ENCODE measurements around the gene NOL4L.
A peak's percentile ranks its signal among the peaks of the same experiment; 100 is the strongest.
"Not testable (repeated sequence)": the region's sequence is repeated elsewhere in the genome, so short reads cannot be mapped to it uniquely, and the experiment has no call there.

Gene NOL4L

DNA sequence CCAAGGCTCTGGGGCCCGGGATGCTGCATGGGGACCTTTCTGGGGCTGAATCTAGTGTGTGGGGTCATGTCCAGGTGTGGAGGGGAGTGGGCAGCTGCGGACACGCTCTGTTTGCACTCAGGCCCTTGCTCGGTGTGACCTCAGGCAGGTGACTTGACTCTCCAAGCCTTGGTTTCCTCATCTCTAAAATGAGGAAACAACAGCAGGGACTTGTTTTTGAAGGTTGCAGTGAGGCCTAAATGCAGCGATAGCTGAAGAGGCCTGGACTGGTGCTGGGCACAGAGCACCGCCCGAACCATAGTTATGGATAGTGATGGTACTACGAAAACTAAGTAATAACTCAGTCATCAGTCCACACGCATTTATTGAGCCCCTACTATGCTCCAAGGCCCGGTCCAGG lies 91.8 kb downstream of the NOL4L start:
- H3K9me3 ChIP-seq (ENCODE audit: insufficient read depth, low read depth, low read length) = no peaks in the 10 kb centered on the region
- peaks cover 13% of the 10 kb centered on the region for H3K4me1 ChIP-seq (ENCODE audit: insufficient read depth, low read length)
- 96% methylated on average over 10 of the region's 10 CpGs for WGBS
- H3K4me3 ChIP-seq (ENCODE audit: low read length) = no peak overlapping the region
- no peaks in the 10 kb centered on the region for H3K27me3 ChIP-seq (ENCODE audit: insufficient read depth, low read length)
- H3K27ac ChIP-seq (ENCODE audit: low read depth, low read length) = no peak overlapping the region
- H3K36me3 ChIP-seq (ENCODE audit: insufficient read depth, low read length) = no peaks in the 10 kb centered on the region
- no peak overlapping the region for H3K9ac ChIP-seq (ENCODE audit: low read depth, low read length)

DNA sequence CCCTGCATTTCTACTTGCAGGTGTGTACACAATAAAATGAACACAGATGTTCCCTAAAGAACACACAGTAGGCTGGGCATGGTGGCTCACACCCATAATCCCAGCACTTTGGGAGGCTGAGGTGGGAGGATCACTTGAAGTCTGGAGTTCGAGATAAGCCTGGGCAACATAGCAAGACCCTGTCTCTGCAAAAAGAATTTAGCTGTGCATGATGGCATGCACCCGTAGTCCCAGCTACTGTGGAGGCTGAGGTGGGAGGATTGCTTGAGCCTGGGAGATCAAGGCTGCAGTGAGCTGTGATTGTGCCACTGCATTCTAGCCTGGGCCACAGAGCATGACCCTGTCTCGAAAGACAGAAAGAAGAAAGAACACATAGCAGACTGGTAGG lies 93.4 kb downstream of the NOL4L start:
- not testable (repeated sequence) for H3K9ac ChIP-seq (ENCODE audit: low read depth, low read length); H3K36me3 ChIP-seq (ENCODE audit: insufficient read depth, low read length); H3K4me1 ChIP-seq (ENCODE audit: insufficient read depth, low read length); H3K27ac ChIP-seq (ENCODE audit: low read depth, low read length); H3K9me3 ChIP-seq (ENCODE audit: insufficient read depth, low read depth, low read length); H3K4me3 ChIP-seq (ENCODE audit: low read length); H3K27me3 ChIP-seq (ENCODE audit: insufficient read depth, low read length)
- WGBS = 93% methylated on average over 3 of the region's 3 CpGs

DNA sequence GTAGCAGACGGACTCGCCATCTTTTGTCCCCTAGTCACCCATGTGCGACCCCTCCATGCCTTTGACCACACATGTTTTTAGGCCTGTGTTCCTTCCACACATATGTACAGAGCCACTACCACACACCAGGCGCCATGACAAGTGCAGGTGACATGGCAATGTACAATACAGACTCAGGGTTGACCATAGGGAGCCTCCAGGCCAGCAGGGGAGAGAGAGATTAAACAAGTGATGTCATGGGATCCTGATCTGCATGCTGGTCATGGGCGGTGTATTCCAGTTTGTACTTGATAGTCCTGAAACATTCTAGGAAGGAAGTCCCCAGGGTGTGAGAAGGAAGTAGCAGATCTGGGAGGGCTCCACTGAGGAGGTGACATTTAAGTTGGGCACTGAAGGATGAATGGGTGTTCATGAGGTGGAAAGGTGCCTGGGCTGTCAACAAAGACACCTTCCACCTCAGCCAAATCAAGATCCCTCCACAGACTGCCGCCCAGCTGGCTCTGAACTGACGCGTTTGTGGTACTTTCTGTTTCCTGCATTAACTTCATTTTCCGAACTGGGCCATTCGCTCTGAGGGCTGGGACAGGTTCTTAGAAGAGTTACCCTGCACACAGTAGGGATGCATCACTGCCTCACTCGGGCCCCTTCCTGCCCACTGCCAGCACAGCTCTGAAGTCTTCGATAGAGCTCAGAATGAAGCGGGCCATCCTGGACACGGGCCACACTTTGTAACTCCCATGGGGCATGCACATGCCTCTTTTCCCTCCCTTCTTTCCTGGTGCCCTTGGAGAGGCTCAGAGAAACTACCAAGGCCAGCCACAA lies 94.0 kb downstream of the NOL4L start:
- H3K27me3 ChIP-seq (ENCODE audit: insufficient read depth, low read length) = peaks cover 1% of the 10 kb centered on the region; the same call in 1 of the 2 replicates
- H3K4me3 ChIP-seq (ENCODE audit: low read length) = no peak overlapping the region
- no peak overlapping the region for H3K27ac ChIP-seq (ENCODE audit: low read depth, low read length)
- H3K4me1 ChIP-seq (ENCODE audit: insufficient read depth, low read length) = no peaks in the 10 kb centered on the region
- 92% methylated on average over 14 of the region's 14 CpGs for WGBS
- H3K36me3 ChIP-seq (ENCODE audit: insufficient read depth, low read length) = no peaks in the 10 kb centered on the region
- H3K9me3 ChIP-seq (ENCODE audit: insufficient read depth, low read depth, low read length) = no peaks in the 10 kb centered on the region
- no peak overlapping the region for H3K9ac ChIP-seq (ENCODE audit: low read depth, low read length)

DNA sequence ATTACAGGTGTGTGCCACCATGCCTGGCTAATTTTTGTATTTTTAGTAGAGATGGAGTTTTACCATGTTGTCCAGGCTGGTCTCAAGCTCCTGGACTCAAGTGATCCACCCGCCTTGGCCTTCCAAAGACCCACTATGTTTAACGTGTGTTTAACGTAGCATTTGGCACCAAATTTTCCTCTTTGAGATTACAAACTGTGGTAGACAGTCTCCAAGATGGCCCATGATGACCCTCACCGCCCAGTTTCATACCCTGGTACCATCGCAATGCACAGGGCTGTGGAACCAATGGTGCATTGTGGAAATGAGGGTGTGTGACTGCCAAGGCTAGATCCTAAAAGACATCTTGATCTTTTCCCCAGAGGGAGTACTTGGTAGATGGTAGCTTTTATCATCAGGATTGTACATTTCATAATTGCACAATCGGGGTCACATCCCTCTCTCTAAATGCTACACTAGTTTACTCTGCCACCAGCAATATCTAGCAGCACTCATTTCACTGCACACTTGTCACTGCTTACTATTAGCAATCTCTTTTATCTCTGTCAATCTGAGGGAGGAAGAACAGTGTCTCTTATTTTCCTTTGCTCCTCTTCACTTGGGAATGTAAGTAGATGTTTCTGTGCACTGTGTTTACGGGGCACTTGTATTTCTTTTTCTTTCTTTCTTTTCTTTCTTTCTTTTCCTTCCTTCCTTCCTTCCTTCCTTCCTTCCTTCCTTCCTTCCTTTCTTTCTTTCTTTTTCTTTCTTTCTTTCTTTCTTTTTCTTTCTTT lies 96.9 kb downstream of the NOL4L start:
- Histone ChIP-seq H3K9me3 (ENCODE audit: insufficient read depth, low read depth, low read length) (no peaks in the 10 kb centered on the region), H3K36me3 (ENCODE audit: insufficient read depth, low read length) (no peaks in the 10 kb centered on the region), H3K27ac (ENCODE audit: low read depth, low read length) (no peak overlapping the region), H3K9ac (ENCODE audit: low read depth, low read length) (no peak overlapping the region), H3K4me3 (ENCODE audit: low read length) (no peak overlapping the region), H3K4me1 (ENCODE audit: insufficient read depth, low read length) (no peaks in the 10 kb centered on the region), H3K27me3 (ENCODE audit: insufficient read depth, low read length) (peaks cover 5% of the 10 kb centered on the region; the same call in 1 of the 2 replicates)
- WGBS = 96% methylated on average over 7 of the region's 7 CpGs

DNA sequence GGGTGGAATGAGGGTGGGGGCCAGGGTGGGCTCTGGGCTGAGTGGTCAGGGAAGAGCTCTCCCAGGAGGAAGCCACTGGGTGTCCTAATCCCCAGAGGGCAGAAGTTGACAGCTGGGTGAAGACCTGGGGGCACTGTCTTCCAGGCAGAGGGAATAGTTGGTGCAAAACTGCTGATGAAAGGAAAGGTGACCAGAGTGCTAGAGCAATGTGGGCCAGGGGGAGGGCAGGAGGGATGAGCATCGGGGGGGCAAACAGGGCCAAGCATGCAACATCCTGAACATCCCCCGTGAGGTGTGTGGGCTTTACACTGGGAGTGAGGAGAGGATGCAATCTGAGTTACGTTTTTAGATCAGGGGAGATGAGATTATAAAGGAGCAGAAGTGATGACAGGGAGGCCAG lies 97.8 kb downstream of the NOL4L start:
- Histone ChIP-seq H3K27me3 (ENCODE audit: insufficient read depth, low read length) (peaks cover 5% of the 10 kb centered on the region; the same call in 1 of the 2 replicates), H3K4me1 (ENCODE audit: insufficient read depth, low read length) (no peaks in the 10 kb centered on the region), H3K36me3 (ENCODE audit: insufficient read depth, low read length) (no peaks in the 10 kb centered on the region), H3K9ac (ENCODE audit: low read depth, low read length) (no peak overlapping the region), H3K27ac (ENCODE audit: low read depth, low read length) (no peak overlapping the region), H3K9me3 (ENCODE audit: insufficient read depth, low read depth, low read length) (no peaks in the 10 kb centered on the region), H3K4me3 (ENCODE audit: low read length) (no peak overlapping the region)
- 84% methylated on average over 3 of the region's 3 CpGs for WGBS

DNA sequence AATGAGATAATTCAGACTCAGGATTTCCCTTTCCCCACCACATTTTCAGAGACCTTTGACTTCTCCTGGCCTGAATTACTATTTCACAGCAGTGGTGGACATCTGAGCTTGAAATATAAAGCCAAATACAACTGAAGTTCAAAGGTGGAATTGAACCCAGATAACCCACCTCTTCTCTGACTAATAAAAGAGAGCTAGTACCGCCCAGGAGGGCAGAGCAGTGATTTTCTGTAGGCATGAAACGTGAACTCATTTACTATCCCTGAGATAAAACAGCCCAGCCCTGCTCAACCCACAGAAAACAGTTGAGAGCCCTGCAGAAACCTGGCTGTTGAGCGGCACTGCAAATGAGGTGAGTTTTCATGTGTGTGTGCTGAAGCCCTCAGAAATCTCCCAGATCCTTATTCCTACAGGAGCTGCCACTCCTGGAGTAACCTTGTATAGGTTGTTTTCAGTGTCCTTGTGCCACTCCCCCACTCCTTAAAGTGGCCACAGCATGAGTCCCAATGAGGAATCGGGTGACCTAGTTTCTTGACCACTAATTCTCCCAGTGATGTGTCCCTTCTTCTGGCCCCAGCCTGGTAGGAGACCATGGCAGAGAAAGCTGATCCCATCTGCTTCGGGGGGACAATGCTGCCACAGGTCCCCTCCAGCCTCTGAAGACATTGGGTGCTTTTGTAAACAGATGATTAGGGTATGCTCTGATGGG lies 99.2 kb downstream of the NOL4L start:
- H3K27me3 ChIP-seq (ENCODE audit: insufficient read depth, low read length) = peaks cover 5% of the 10 kb centered on the region; the same call in 1 of the 2 replicates
- H3K27ac ChIP-seq (ENCODE audit: low read depth, low read length) = no peak overlapping the region
- H3K4me1 ChIP-seq (ENCODE audit: insufficient read depth, low read length) = peaks cover 7% of the 10 kb centered on the region
- no peak overlapping the region for H3K4me3 ChIP-seq (ENCODE audit: low read length)
- no peak overlapping the region for H3K9ac ChIP-seq (ENCODE audit: low read depth, low read length)
- no peaks in the 10 kb centered on the region for H3K36me3 ChIP-seq (ENCODE audit: insufficient read depth, low read length)
- H3K9me3 ChIP-seq (ENCODE audit: insufficient read depth, low read depth, low read length) = no peaks in the 10 kb centered on the region
- WGBS = 74% methylated on average over 5 of the region's 5 CpGs

DNA sequence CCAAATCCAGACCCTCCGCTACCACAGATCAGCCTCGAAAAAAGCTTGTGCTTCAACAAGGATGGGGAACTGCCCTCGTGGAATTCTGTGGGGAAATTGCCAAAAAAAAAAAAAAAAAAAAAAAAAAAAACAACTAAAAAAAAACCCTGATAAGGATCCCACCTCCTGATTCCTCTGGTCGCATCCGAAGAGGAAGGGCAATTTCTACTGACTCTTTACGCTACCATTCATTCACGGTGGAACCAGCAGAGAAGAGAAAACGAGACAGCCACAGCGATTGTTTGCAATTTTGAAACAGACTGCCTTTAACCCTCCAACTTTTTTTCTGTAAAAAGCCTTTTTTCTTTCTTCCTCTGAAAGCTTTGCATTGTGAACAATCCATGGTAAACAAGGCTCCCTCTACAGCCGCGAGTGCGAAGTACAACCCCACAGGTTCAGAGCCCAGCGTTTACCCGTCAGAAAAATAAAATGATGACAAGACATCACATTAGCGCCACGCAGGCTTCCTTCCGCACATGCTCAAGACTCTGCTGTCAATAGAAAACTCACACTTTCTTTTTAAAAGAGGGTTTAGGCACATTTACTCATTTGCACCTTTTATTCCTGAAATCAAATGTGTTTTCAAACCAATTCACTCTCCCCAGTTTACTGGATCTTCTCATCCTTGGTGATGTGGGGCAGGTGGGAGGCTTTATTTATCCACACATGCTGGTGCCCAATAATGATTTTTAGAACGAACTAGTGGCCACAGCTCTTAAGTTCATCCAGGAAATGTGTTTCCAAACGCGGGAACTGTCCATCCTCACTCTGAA lies 100.0 kb downstream of the NOL4L start:
- no peak overlapping the region for H3K27ac ChIP-seq (ENCODE audit: low read depth, low read length)
- WGBS = 7% methylated on average over 20 of the region's 20 CpGs
- H3K4me1 ChIP-seq (ENCODE audit: insufficient read depth, low read length) = peaks cover 15% of the 10 kb centered on the region
- H3K9ac ChIP-seq (ENCODE audit: low read depth, low read length) = peak overlapping the region; percentile 69
- no peaks in the 10 kb centered on the region for H3K36me3 ChIP-seq (ENCODE audit: insufficient read depth, low read length)
- peak overlapping the region; percentile 52 for H3K4me3 ChIP-seq (ENCODE audit: low read length)
- H3K27me3 ChIP-seq (ENCODE audit: insufficient read depth, low read length) = peaks cover 5% of the 10 kb centered on the region; the same call in 1 of the 2 replicates
- H3K9me3 ChIP-seq (ENCODE audit: insufficient read depth, low read depth, low read length) = no peaks in the 10 kb centered on the region

DNA sequence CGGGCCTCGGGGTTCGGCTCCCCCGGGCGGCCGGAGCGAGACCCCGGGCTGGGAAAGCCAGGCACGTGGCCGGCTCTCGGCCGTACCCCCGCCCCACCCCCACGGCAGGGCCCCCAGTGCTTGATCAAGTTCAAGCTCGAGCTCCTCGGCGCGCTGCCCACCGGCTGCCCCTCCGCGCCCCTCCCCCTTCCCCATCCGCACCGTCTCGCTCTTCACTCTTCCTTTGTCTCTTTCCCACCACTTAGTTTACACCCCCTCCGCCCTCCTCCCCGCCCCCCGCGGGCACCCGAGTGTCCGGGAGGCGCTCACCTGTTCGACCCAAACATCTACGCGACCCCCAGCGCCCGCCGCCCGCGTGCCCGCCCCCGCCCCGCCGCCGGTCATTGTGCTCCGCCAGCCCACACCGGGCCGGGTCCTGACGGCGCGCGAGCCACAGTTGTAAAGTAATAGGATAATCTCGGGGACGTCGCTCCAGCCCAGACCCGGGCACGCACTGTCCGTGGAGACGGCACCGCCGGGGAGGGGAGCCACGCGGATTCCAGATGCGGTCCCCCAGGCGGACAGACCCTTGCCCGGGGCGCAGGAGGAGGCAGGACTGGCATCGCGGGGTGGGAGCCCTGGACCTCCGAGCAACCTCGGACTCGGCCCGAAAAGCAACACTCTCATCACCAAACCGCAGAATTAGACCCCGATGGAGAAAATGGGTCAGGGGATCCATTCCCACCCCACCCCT lies 100.7 kb downstream of the NOL4L start:
- Histone ChIP-seq H3K36me3 (ENCODE audit: insufficient read depth, low read length) (no peaks in the 10 kb centered on the region), H3K9ac (ENCODE audit: low read depth, low read length) (peak overlapping the region; percentile 92), H3K4me3 (ENCODE audit: low read length) (peak overlapping the region; percentile 52), H3K27me3 (ENCODE audit: insufficient read depth, low read length) (peaks cover 5% of the 10 kb centered on the region; the same call in 1 of the 2 replicates), H3K4me1 (ENCODE audit: insufficient read depth, low read length) (peaks cover 21% of the 10 kb centered on the region), H3K27ac (ENCODE audit: low read depth, low read length) (peak overlapping the region; percentile 98), H3K9me3 (ENCODE audit: insufficient read depth, low read depth, low read length) (no peaks in the 10 kb centered on the region)
- WGBS = under 1% methylated on average over 74 of the region's 74 CpGs

DNA sequence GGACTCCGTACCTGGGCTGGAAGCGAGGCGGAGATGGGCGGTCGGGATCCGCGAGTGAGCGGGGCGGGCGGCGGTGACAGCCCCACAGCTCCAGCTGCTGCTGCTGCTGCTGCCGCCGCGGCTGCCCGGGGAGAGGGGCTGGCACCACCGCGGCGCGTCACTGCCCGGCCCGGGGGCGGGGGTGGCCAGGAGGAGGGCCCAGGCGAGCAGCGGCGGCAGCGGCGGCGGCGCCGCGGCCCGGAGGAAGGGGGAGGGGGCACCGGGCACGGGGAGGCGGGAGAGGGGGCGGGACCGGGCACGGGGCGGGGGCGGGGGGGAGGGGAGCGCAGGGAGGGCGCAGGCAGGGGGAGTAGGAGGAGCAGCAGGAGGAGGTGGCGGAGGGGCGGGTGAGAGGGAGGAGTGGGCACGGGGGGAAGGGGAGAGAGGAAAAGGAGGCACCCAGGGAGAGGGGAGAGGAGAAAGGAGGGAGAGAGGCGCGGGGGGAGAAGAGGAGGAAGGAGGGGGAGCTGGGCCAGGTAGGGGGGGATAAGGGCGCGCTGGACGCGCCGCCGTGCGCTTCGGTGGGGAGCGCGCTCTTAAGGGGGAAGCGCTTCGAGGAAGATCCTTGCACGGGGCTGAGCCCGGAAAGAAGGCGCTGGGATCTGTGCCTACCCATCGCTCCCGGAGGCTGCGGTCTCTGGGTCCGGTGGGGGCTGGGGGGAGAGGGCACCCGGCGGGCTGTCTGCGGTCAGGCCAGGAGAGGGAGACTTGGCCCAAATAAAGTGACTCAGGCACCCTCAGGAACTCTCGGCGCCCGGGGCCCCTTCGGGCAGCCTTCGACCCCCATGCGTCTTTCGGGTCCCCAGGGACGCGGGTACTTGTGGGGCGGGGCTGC lies 101.5 kb downstream of the NOL4L start:
- peak overlapping the region; percentile 98 for H3K27ac ChIP-seq (ENCODE audit: low read depth, low read length)
- no peaks in the 10 kb centered on the region for H3K9me3 ChIP-seq (ENCODE audit: insufficient read depth, low read depth, low read length)
- H3K4me1 ChIP-seq (ENCODE audit: insufficient read depth, low read length) = peaks cover 21% of the 10 kb centered on the region
- H3K27me3 ChIP-seq (ENCODE audit: insufficient read depth, low read length) = peaks cover 5% of the 10 kb centered on the region; the same call in 1 of the 2 replicates
- peak overlapping the region; percentile 92 for H3K9ac ChIP-seq (ENCODE audit: low read depth, low read length)
- H3K4me3 ChIP-seq (ENCODE audit: low read length) = peak overlapping the region; percentile 84
- H3K36me3 ChIP-seq (ENCODE audit: insufficient read depth, low read length) = no peaks in the 10 kb centered on the region
- under 1% methylated on average over 64 of the region's 79 CpGs for WGBS

All from HUES64 (cell line).